HepG2 (cell line): Measurements from ENCODE around the gene PDK1. TPM values are rescaled to one million over a fixed set of nuclear protein-coding genes. Genes with fewer than 3 reads are reported as not detected.

ENCODE experiments used
- DZIP1 ChIP-seq: sonication (generic); formaldehyde crosslinking; IDR thresholded peaks from 2 replicates; pipeline ENCODE4 v1.5.0; 2020; ENCODE audit warnings: mild to moderate bottlenecking, missing genetic modification reagents
- HOMEZ ChIP-seq: IDR thresholded peaks from 2 replicates; pipeline ENCODE4 v1.6.1; 2016; ENCODE audit warnings: low read depth
- MAFK ChIP-seq, 2 experiments: IDR thresholded peaks in 1 of 2; conservative IDR thresholded peaks in 1 of 2; 2 replicates each; pipeline ENCODE4 v1.6.1; 2011; ENCODE audit warnings: improper control_type of control experiment in 2 of 2, low read length in 2 of 2
- MEF2D ChIP-seq: sonication (generic); formaldehyde crosslinking; IDR thresholded peaks from 2 replicates; pipeline ENCODE4 v1.5.1; 2020; ENCODE audit warnings: mild to moderate bottlenecking, missing genetic modification reagents
- SETDB1 ChIP-seq: sonication (generic); formaldehyde crosslinking; IDR thresholded peaks from 2 replicates; pipeline ENCODE4 v1.5.1; 2020; ENCODE audit warnings: missing genetic modification reagents, mild to moderate bottlenecking, borderline replicate concordance
- ZEB1 ChIP-seq: IDR thresholded peaks from 2 replicates; pipeline ENCODE4 v1.6.1; 2012; ENCODE audit warnings: mild to moderate bottlenecking, low read depth, inconsistent platforms; ENCODE audit not compliant: insufficient replicate concordance
- ZFP36 ChIP-seq: fragments of 150-350 bp; IDR thresholded peaks from 2 replicates; pipeline ENCODE4 v1.6.1; 2018; ENCODE audit warnings: borderline replicate concordance, low read length, low read depth; ENCODE audit not compliant: partially characterized antibody
- ZGPAT ChIP-seq: IDR thresholded peaks from 2 replicates; pipeline ENCODE4 v1.6.1; 2016; ENCODE audit warnings: mild to moderate bottlenecking
- ZNF260 ChIP-seq: sonication (generic); formaldehyde crosslinking; IDR thresholded peaks from 2 replicates; pipeline ENCODE4 v1.4.0; 2020; ENCODE audit warnings: missing genetic modification reagents, low read depth, mild to moderate bottlenecking, borderline replicate concordance
- ZNF430 ChIP-seq: sonication (generic); formaldehyde crosslinking; IDR thresholded peaks from 2 replicates; pipeline ENCODE4 v1.9.0; 2021; ENCODE audit warnings: mild to moderate bottlenecking, missing genetic modification reagents
- ZNF589 ChIP-seq: sonication (generic); formaldehyde crosslinking; conservative IDR thresholded peaks from 2 replicates; pipeline ENCODE4 v1.8.0; 2022; ENCODE audit warnings: mild to moderate bottlenecking, moderate library complexity, missing genetic modification reagents
- polyA plus RNA-seq, 8 experiments: library from polyadenylated mRNA; depleted of rRNA in 3 of 8; stranded (reverse) in 7 of 8; unstranded in 1 of 8; fragments of >200 nt; fragmentation: Illumina TruSeq in 4 of 8; extraction: Trizol in 4 of 8; gene quantifications; 2 replicates each; pipeline versions ENCODE4 v1.2.1 to v1.2.3, GENCODE V29; 2011 to 2016; ENCODE audit warnings: low read depth in 4 of 8, missing spikeins in 1 of 8, mixed read lengths in 1 of 8; ENCODE audit not compliant: insufficient read depth in 1 of 8
- total RNA-seq, 5 experiments: library from RNA; depleted of rRNA; stranded (reverse); fragments of >200 nt; fragmentation: Illumina TruSeq; extraction: Trizol; gene quantifications; 2 replicates each; pipeline ENCODE4 v1.2.3, GENCODE V29; 2016; ENCODE audit warnings: low read depth in 1 of 5
- TF ChIP-seq, protein P1 (sequence below): sonication (generic); formaldehyde crosslinking; IDR thresholded peaks from 2 replicates; pipeline ENCODE4 v1.8.1; 2023; ENCODE audit warnings: mild to moderate bottlenecking, missing genetic modification reagents
- TF ChIP-seq, protein P2 (sequence below): sonication (generic); formaldehyde crosslinking; IDR thresholded peaks from 2 replicates; pipeline ENCODE4 v1.5.1; 2020; ENCODE audit warnings: mild to moderate bottlenecking, missing genetic modification reagents, moderate library complexity
- TF ChIP-seq, protein P3 (sequence below): sonication (generic); formaldehyde crosslinking; IDR thresholded peaks from 2 replicates; pipeline ENCODE4 v1.5.0; 2020; ENCODE audit warnings: mild to moderate bottlenecking, missing genetic modification reagents, borderline replicate concordance
- TF ChIP-seq, protein P4 (sequence below): sonication (generic); formaldehyde crosslinking; IDR thresholded peaks from 2 replicates; pipeline ENCODE4 v1.5.1; 2020; ENCODE audit warnings: missing genetic modification reagents, mild to moderate bottlenecking, borderline replicate concordance

The PDK1 gene
- total and polyA plus RNA-seq, 2 of the 13 experiments (the other 11 are each of a cell fraction or from before 2014, with no cell fraction given): 11.9 to 96.9 TPM

- peak; percentile 21 for TF ChIP-seq DZIP1
- TF ChIP-seq MEF2D (CRISPR knock-in tag): peak; percentile 87
- TF ChIP-seq, protein P1, sequence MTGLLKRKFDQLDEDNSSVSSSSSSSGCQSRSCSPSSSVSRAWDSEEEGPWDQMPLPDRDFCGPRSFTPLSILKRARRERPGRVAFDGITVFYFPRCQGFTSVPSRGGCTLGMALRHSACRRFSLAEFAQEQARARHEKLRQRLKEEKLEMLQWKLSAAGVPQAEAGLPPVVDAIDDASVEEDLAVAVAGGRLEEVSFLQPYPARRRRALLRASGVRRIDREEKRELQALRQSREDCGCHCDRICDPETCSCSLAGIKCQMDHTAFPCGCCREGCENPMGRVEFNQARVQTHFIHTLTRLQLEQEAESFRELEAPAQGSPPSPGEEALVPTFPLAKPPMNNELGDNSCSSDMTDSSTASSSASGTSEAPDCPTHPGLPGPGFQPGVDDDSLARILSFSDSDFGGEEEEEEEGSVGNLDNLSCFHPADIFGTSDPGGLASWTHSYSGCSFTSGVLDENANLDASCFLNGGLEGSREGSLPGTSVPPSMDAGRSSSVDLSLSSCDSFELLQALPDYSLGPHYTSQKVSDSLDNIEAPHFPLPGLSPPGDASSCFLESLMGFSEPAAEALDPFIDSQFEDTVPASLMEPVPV: peak; percentile 90
- TF ChIP-seq ZGPAT: peak; percentile 90
- TF ChIP-seq ZNF589 (CRISPR knock-in tag): no peak
- TF ChIP-seq, protein P2, sequence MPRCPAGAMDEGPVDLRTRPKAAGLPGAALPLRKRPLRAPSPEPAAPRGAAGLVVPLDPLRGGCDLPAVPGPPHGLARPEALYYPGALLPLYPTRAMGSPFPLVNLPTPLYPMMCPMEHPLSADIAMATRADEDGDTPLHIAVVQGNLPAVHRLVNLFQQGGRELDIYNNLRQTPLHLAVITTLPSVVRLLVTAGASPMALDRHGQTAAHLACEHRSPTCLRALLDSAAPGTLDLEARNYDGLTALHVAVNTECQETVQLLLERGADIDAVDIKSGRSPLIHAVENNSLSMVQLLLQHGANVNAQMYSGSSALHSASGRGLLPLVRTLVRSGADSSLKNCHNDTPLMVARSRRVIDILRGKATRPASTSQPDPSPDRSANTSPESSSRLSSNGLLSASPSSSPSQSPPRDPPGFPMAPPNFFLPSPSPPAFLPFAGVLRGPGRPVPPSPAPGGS (CRISPR knock-in tag): peak; percentile 86
- TF ChIP-seq MAFK (conservative IDR thresholded peaks at IDR 0.05 in 1 of 2, IDR thresholded peaks at IDR 0.05 in 1 of 2; ENCODE audit: low read length in 2 of 2): no peak
- TF ChIP-seq, protein P3, sequence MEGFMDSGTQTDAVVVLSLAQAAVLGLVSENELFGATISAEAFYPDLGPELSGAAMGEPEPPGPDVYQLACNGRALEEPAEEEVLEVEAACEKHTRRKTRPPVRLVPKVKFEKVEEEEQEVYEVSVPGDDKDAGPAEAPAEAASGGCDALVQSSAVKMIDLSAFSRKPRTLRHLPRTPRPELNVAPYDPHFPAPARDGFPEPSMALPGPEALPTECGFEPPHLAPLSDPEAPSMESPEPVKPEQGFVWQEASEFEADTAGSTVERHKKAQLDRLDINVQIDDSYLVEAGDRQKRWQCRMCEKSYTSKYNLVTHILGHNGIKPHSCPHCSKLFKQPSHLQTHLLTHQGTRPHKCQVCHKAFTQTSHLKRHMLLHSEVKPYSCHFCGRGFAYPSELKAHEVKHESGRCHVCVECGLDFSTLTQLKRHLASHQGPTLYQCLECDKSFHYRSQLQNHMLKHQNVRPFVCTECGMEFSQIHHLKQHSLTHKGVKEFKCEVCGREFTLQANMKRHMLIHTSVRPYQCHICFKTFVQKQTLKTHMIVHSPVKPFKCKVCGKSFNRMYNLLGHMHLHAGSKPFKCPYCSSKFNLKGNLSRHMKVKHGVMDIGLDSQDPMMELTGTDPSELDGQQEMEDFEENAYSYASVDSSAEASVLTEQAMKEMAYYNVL (CRISPR knock-in tag): peak; percentile 58; the same call in 1 of the 2 replicates
- TF ChIP-seq, protein P4, sequence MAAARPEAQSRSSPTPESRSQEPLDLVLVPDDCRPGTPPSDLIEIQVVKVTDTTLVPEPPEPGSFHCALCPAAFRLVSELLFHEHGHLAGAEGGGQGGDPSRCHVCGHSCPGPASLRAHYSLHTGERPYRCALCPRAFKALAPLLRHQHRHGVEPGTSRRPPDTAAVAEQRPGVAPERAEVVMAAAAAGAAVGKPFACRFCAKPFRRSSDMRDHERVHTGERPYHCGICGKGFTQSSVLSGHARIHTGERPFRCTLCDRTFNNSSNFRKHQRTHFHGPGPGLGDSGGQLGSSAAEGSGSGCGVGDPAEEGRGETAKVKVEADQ (CRISPR knock-in tag): peak; percentile 93
- no peak for TF ChIP-seq SETDB1 (CRISPR knock-in tag)
- TF ChIP-seq ZEB1: no peak
- TF ChIP-seq ZNF430: peak; percentile 98
- no peak for TF ChIP-seq ZFP36
- no peak; the same call in 1 of the 2 replicates for TF ChIP-seq HOMEZ (CRISPR knock-in tag)
- no peak for TF ChIP-seq ZNF260 (CRISPR knock-in tag)
Measured at GRCh38 chr2:172555522-172556283, at the start of gene PDK1 (continued).
